ENCODE measurements around the gene DGKI. TPM values are rescaled to one million over a fixed set of nuclear protein-coding genes. Genes with fewer than 3 reads are reported as not detected.

Gene DGKI
- total and polyA plus RNA-seq, 2 of the 13 experiments (the other 11 are each of a cell fraction or from before 2014, with no cell fraction given): 0.09 to 0.17 TPM

GRCh38 chr7:137521451-137521850 lies 325.3 kb downstream of the DGKI start:
- H3K9ac ChIP-seq (ENCODE audit: insufficient read depth, low read depth, low read length): no peak overlapping the region
- TF ChIP-seq ZNF274 (CRISPR knock-in tag; IDR thresholded peaks at IDR 0.05) (no peak), ZNF816 (CRISPR knock-in tag; IDR thresholded peaks at IDR 0.05; ENCODE audit: borderline replicate concordance) (no peak), ZNF790 (CRISPR knock-in tag; IDR thresholded peaks at IDR 0.05; ENCODE audit: borderline replicate concordance) (no peak), ZNF207 (IDR thresholded peaks at IDR 0.05; ENCODE audit: borderline replicate concordance) (no peak), MNT (IDR thresholded peaks at IDR 0.05) (no peak), CAMTA2 (CRISPR knock-in tag; IDR thresholded peaks at IDR 0.05; ENCODE audit: borderline replicate concordance) (no peak), PHF21A (CRISPR knock-in tag; IDR thresholded peaks at IDR 0.05) (no peak), ZNF629 (CRISPR knock-in tag; conservative IDR thresholded peaks at IDR 0.05) (no peak), SRSF9 (IDR thresholded peaks at IDR 0.05; ENCODE audit: borderline replicate concordance, insufficient read depth, low read depth, low read length, poor library complexity, severe bottlenecking) (no peak), ESRRA (CRISPR knock-in tag; IDR thresholded peaks at IDR 0.05; ENCODE audit: low read depth) (no peak), GLMP (CRISPR knock-in tag; IDR thresholded peaks at IDR 0.05; ENCODE audit: borderline replicate concordance) (no peak)
- TF ChIP-seq, protein P1, sequence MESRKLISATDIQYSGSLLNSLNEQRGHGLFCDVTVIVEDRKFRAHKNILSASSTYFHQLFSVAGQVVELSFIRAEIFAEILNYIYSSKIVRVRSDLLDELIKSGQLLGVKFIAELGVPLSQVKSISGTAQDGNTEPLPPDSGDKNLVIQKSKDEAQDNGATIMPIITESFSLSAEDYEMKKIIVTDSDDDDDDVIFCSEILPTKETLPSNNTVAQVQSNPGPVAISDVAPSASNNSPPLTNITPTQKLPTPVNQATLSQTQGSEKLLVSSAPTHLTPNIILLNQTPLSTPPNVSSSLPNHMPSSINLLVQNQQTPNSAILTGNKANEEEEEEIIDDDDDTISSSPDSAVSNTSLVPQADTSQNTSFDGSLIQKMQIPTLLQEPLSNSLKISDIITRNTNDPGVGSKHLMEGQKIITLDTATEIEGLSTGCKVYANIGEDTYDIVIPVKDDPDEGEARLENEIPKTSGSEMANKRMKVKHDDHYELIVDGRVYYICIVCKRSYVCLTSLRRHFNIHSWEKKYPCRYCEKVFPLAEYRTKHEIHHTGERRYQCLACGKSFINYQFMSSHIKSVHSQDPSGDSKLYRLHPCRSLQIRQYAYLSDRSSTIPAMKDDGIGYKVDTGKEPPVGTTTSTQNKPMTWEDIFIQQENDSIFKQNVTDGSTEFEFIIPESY (CRISPR knock-in tag; IDR thresholded peaks at IDR 0.05): no peak
- H3K9me3 ChIP-seq (ENCODE audit: low read length): no peaks in the 10 kb centered on the region
- H3K4me1 ChIP-seq (ENCODE audit: insufficient read depth, low read length): no peaks in the 10 kb centered on the region
- no peaks in the 10 kb centered on the region for H3K79me2 ChIP-seq (ENCODE audit: insufficient read depth, low read length)
- POLR2A ChIA-PET: no interaction called here
- BruUV-seq (replicated peaks): no TSS peak
- DNase-seq (ENCODE audit: low spot score) (no peak), ATAC-seq (no peak), FAIRE-seq (no peak)
- no peak overlapping the region for H3K4me3 ChIP-seq (replicated peaks in 1 of 3; ENCODE audit: insufficient read depth in 1 of 3, low read depth in 2 of 3, low read length in 3 of 3)
- in situ Hi-C loops (cut with HindIII; ENCODE audit: extremely low pct_ligation_motif_present, low pct_unique_long_range_greater_than_20kb): no loop called here
- 14% methylated on average over 5 of the region's 5 CpGs for WGBS (ENCODE audit: low lambda C conversion rate)
- CTCF ChIA-PET (ENCODE audit: low intra/inter-chr PET ratio, low total read pairs): no interaction called here
- intact Hi-C loops (cut with micrococcal nuclease; ENCODE audit: unreplicated experiment): no loop called here
- no peaks in the 10 kb centered on the region; a peak in 1 of 5 replicates for H3K27me3 ChIP-seq (ENCODE audit: control insufficient read depth in 1 of 2, insufficient read depth in 2 of 2, low read length in 2 of 2)
- no peaks in the 10 kb centered on the region for H3K36me3 ChIP-seq (replicated peaks in 1 of 2; ENCODE audit: control insufficient read depth in 1 of 2, insufficient read depth in 2 of 2, low read length in 2 of 2)
- H4K20me1 ChIP-seq (ENCODE audit: insufficient read depth, low read length): no peaks in the 10 kb centered on the region
- H3K27ac ChIP-seq (ENCODE audit: extremely low read length, insufficient read depth, low read length): no peak overlapping the region
- H2AFZ ChIP-seq (ENCODE audit: low read length): no peak overlapping the region
- H3K4me2 ChIP-seq (ENCODE audit: low read depth, low read length): no peak overlapping the region
